GM13976 (cell line): ENCODE results near the gene AGL.
A peak's percentile ranks its signal among the peaks of the same experiment; 100 is the strongest.

ENCODE experiments used
- DNase-seq: peaks from one replicate; pipeline ENCODE4 v3.0.0; 2012; ENCODE audit warnings: low spot score
- CTCF ChIP-seq: IDR thresholded peaks from 2 replicates; pipeline ENCODE4 v1.5.1; 2012; ENCODE audit warnings: borderline replicate concordance, mild to moderate bottlenecking; ENCODE audit not compliant: insufficient read depth; ENCODE audit errors: extremely low read depth, missing control alignments, control extremely low read depth
- in situ Hi-C: fragments of 300-500 bp; cut with MboI; formaldehyde crosslinking; loops from one replicate; pipeline ENCODE4 v1.12.0; 2022; ENCODE audit warnings: low sequenced_read_pairs, mixed read lengths, inconsistent platforms; ENCODE audit not compliant: unreplicated experiment

The AGL gene

GRCh38 chr1:99849744-99850458 is at the start of gene AGL:
AGL (plus strand) TSS chr1:99850361; CDS start chr1:99851043, 682 bp downstream.
- in situ Hi-C loops = no loop called here

GRCh38 chr1:99801584-99801983 is 48.6 kb upstream of the AGL start:
- in situ Hi-C loops = loop anchor here (10.0 kb wide), 2 partner anchors 653 to 1063 kb away; no protein-coding TSS in a partner anchor
- no peak for TF ChIP-seq CTCF
- no peak for DNase-seq

More at GRCh38 chr1:99849744-99850458, at the start of gene AGL:
- no peak for TF ChIP-seq CTCF
- DNase-seq = peak; percentile 93

- in situ Hi-C loops = loop anchor here (10.0 kb wide), 2 partner anchors 648 to 1058 kb away; no protein-coding TSS in a partner anchor
- TF ChIP-seq CTCF = no peak
These were observed 43.3 kb upstream of the AGL start for GRCh38 chr1:99806882-99807281.

GRCh38 chr1:99808391-99809115 is 41.6 kb upstream of the AGL start:
- in situ Hi-C loops = loop anchor here (10.0 kb wide), 2 partner anchors 646 to 1056 kb away; no protein-coding TSS in a partner anchor
- peak; percentile 63 for DNase-seq

More at GRCh38 chr1:99806882-99807281, 43.3 kb upstream of the AGL start:
- no peak for DNase-seq

GRCh38 chr1:99811075-99811474 is 39.1 kb upstream of the AGL start:
- TF ChIP-seq CTCF = no peak
- in situ Hi-C loops = loop anchor here (10.0 kb wide), 1 partner anchor 324 kb away; the partner anchor contains the start of genes SASS6 and TRMT13
- DNase-seq = no peak

More at GRCh38 chr1:99808391-99809115, 41.6 kb upstream of the AGL start:
- peak; percentile 61 for TF ChIP-seq CTCF

- no peak for TF ChIP-seq CTCF
These were observed 38.4 kb upstream of the AGL start for GRCh38 chr1:99811747-99812146.

More at GRCh38 chr1:99811747-99812146, 38.4 kb upstream of the AGL start:
- DNase-seq = no peak
- in situ Hi-C loops = loop anchor here (10.0 kb wide), 1 partner anchor 323 kb away; the partner anchor contains the start of genes SASS6 and TRMT13
